Non-pigmented ciliary epithelial cell (primary cell): ENCODE results near the gene PRKAG2.

Experiments
- DNase-seq: peaks from one replicate; pipeline ENCODE4 v3.0.0-alpha.2; 2010; ENCODE audit warnings: low read depth

The PRKAG2 gene

DNA sequence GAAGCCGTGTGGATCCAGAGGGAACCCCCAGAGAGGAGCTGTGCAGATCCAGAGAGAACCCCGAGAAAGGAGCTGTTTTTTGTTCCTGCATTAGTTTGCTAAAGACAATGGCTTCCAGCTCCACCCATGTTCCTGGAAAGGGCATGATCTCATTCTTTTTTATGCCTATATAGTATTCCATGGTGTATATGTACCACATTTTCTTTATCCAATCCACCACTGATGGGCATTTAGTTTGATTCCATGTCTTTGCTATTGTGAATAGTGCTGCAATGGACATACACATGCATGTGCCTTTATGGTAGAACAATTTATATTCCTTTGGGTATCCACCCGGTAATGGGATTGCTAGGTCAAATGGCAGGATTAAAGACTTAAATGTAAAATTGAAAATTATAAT is 261.9 kb downstream of the PRKAG2 start:
- no peak for DNase-seq

DNA sequence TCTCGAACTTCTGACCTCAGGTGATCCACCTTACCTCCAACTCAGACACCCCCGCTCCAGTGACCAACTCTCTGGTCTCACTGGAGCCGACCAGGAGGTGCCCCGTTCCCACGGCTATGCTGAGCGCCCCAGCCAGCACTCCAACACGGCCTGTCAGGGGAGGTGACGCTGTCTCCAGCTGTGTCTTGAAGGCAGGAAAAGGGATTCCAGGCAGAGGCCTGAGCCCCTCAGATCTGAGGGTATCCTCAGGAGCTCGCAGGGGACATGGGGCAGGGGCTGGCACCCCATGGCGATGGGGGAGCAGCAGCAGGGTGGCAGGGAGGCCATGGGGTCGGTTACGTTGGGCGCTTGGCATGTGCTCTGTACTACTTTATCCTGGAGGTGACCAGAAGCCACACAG is 262.9 kb downstream of the PRKAG2 start:
- no peak for DNase-seq

DNA sequence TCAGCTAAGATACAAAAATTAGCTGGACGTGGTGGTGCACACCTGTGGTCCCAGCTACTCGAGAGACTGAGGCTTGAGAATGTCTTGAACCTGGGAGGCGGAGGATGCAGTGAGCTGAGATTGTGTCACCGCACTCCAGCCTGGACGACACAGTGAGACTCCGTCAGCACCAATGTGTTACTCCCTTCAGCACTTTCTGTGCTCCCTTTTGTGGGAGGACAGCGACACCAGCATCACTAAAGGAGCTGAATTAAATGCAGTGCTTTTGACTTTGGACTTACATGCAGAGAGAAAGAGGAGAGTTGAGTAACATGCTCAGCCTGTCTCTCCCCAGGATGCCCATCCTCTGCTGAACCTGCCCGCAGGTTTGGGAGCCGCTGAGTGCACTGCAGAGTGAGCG is 265.0 kb downstream of the PRKAG2 start:
- DNase-seq, result no peak

DNA sequence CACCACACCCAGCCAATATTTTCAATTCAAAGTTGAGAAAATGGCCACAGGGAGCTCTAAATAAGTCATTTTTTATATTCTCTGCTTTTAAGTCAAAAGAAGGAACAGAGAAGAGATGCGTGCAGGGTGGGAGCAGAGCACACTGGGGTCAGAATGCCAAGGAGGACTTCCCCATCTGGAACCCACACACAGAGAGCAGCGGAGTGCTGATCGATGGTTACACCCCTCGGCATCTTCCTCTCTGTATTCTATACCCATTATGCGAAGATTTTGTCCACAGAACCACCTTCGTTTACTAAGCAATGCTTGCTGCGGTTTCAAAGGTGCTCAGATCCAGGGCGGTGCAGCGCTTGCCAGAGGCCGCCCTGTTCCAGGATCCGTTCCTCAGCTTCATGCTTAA is 265.9 kb downstream of the PRKAG2 start:
- no peak for DNase-seq

DNA sequence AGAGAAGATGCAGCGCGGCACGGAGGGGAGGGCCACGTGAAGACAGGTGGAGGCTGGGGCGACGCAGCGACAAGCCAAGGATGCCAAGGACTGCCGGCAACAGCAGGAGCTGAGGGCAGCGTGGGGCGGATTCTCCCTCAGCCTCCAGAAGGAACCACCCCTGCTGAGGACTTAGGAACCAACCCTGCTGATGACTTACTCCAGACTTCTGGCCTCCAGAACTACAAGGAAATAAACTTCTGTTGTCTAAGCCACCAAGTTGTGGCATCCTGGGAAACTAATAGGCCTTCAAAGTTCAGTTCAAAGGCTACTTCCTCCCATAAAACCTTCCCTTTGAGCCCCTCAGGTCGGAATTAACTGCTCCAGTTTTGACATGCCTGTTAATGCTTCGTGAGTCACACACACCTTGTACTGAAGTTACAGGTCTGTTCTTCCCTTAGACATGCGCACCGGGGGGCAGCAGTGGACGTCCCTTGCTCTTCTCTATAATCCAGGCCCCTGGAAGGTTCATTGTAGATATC is 268.8 kb downstream of the PRKAG2 start:
- DNase-seq, result no peak

DNA sequence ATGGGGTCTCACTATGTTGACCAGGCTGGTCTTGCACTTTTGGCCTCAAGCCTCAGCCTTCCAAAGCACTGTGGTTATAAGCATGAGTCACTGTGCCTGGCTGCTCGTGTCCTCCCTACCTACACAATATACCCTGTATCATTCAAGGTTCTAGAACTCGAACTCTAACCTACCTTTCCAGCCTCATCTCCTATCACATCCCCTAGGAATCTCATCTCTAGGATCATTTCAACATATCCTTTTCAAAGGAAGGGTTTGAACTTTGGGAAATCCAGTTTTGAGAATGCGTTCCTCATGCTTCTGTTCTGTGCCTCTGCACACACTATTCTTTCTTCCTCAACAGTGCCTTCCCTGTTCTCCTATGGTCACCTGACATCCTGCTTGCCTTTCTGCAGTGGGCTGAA is 269.4 kb downstream of the PRKAG2 start:
- DNase-seq, result no peak

DNA sequence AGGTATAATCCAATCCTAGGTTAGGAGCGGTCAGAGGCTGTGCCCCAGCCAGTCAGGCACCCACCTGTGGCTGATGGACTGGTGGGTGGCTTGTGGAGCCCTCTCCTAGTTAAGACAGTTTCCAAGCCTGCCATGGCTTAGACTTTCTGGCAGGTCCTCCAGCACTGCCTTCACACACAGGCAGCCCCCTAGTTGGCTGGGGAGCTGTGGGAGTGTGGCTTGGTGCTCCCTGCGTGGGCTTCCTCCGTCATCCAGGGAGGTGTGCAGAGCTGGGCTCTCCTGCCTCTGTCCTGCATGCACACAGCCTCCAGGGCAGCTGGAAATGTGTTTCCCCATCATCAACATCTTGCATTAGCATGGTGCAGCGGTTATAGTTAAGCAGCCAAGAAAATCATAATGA is 273.0 kb downstream of the PRKAG2 start:
- DNase-seq, result no peak

DNA sequence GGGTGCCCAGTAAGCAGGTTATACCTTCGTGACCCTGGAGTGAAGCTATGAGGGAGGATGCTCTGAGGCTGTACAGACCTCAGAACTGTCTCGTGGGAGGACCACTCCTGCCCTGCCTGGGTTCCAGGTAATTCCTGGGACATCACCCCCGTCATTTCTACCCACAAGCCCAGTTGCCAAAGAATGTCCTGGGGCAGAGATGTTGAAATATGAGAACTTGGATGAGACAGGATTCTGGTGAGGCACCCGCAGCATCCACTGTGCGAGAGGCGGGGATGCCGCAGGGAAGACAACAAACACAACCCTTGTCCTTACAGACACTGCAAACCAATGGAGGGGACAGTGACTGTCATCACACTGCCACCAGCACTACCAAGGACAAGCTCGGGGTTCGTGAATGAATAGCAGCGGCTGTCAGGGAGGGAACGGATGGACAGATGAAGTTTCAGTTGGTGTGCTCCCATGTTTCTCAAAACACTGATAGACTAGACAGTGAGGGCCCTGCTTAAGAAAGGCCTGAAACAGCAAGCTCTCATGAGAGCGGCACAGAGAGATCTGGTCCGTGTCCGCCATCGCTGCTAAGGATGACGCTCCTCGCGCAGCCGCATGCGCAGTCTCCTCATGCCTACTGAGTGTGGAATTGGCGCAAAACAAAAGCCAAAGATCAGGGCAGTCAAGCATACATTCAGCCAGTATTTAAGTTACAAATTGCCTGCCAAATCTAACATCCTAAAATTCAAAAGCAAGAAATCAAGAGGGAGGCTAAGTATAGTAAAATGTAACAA is 275.2 kb downstream of the PRKAG2 start:
- no peak for DNase-seq

DNA sequence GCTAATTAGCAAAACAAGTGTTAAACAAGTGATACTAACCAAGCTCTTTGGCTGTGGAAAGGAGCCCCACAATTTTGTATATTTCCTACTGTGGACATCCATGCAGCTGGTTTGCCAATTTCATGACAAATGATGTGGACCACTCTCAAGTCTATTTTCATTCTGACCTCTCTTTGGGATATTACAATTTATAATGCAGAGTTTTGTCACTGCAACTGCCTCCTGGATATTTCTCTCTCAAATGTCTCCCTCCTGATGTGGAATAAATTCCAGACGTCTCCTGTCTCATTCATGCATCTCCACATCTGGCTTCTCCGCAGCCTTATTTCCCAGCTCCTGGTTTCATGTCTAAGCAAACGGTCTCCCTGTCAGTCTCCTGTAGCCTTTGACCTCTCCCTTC is 276.6 kb downstream of the PRKAG2 start:
- DNase-seq, result no peak

DNA sequence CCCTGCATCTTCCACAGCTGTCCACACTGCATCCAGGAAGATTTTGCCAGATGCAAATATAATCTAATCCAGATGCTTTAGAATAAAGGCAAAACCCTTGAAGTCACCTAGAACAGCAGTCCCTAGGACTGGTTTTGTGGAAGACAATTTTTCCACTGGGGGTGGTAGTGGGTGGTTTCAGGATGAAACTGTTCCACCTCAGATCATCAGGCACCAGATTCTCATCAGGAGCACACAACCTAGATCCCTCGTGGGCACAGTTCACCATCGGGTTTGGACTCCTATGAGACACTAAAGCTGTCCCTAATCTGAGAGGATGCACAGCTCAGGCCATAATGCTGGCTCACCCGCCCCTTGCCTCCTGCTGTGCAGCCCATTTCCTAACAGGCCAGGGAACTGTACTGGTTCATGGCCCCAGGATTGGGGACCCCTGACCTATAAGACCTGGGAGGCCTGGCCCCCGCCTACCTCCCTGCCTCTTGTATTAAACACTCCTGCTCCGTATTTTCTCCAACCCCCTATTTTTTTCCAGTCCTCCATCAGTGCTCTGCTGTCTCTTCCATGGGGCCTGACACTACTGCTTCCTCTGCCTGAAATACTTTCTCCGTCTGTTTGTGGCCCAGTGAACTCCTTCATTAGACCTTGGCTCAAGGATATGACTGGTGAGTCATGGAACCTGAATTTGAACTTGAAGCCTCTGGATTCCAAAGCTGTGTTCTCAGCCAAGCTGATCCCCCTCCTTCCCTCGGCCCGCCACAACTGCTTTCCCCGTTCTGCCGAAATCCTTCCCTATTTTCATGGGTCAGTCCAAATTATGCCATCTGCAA is 277.3 kb downstream of the PRKAG2 start:
- peak; percentile 92 for DNase-seq

DNA sequence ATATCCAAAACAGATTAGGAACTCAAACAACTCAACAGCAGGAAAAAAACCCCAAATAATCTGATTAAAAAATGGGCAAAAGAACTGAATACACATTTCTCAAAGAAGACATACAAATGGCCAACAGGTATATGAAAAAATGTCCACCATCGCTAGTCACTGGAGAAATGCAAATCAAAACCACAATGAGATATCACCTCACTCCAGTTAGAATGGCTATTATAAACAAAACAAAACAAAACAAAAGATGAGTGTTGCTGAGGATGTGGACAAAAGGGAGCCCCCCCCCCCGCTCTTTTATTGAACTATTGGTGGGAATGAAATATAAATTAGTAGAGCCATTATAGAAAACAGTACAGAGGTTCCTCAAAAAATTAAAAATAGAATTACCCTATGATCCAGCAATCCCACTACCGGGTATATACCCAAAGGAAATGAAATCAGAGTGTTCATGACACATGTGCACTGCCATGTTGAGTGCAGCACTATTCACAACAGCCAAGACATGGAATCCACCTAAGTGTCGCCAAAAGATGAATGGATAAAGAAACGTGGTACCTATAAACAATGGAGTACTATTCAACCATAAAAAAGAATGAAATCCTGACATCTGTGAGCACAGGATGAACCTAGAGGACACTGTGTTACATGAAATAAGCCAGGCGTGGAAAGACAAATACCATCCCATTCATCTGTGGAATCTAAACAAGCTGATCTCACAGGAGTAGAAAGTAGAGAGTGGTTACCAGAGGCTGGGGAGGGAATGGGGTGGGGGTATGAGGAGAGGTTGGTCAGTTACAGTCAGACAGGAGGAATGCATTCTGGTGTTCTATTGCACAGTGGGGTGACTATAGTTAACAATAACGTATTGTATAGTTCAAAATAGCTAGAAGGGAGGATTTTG is 279.1 kb downstream of the PRKAG2 start:
- DNase-seq, result peak; percentile 97

DNA sequence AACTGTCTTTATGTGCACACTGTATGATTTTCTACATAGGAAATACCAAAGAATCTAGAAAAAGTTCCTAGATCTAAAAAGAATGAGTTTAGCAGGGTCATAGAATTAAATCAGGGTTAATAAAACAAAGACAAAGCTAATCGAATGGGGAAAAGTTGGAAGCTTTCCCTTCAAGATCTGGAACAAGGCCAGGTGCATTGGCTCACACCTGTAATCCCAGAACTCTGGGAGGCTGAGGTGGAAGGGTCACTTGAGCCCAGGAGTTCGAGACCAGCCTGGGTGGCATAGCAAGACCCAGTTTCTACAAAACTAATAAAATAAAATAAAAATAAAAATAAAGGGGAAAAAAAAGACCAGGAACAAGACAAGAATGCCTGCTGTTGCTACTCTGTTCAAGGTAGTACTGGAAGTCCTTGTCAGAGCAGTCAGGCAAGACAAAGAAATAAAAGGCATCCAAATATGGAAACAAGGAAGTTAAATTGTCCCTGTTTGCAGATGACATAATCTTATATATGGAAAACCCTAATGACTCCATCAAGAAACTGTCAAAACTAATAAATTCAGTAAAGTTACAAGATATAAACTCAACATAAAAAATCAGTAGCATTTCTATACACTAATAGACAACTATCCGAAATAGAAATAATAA is 281.1 kb downstream of the PRKAG2 start:
- no peak for DNase-seq

DNA sequence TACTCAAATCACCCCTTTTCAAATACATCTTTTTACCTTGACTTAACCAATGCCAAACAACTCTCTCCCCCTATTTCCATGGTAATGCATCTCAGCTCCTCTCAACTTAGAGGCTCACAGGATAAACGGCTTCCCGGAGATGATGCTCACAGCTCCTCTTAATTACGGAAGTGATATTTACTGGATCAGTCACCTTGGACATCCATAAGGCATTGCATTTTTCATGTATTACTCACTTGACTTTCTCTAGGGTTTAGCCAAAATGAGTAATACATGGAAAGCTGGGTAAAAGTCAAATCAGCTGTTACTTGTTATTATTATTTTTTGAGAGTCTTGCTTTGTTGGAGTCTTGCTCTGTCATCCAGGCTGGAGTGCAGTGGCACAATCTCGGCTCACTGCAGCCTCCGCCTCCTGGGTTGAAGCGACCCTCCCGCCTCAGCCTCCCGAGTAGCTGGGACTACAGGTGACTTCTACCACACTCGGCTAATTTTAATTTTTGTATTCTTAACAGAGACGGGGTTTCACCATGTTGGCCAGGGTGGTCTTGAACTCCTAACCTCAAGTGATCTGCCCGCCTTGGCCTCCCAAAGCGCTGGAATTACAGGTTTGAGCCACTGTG is 283.9 kb downstream of the PRKAG2 start:
- peak; percentile 94 for DNase-seq

DNA sequence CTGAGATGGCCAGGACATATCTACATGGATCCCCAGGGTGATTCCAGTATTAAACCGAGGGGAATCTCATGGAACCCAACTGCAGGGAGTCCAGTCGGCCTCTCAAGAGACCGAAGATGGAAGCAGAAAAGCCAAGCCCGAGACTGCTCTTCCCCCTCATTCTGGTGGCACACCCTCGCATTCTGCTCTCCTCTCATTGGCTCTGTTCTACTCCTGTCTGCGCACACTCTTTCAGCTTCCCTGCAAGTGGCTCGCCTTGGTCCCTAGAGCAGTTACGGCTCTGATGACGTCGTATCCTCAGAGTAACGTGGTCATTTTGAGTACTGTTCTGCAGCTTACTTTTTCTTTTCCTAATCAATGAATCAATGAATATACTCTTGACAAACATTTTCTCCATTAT is 284.6 kb downstream of the PRKAG2 start:
- no peak for DNase-seq

DNA sequence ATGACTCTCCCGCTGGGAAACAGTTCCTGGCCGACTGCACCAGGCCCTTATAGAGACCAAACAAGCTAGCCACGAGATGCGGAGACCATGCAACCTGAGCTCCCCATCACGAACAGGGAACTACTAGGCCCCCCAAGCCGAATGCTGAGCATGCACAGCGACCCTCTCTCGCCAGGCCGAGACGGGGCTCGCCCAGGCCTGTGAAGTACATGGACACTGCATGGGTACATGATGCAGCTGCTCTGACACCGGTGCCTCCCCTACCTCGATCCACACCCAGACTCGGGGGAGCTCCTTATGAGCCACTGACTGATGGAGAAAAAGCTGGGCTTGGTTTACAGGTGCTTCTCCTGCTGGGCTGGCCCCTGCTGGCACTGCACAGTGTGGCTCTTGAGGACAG is 285.0 kb downstream of the PRKAG2 start:
- no peak for DNase-seq

DNA sequence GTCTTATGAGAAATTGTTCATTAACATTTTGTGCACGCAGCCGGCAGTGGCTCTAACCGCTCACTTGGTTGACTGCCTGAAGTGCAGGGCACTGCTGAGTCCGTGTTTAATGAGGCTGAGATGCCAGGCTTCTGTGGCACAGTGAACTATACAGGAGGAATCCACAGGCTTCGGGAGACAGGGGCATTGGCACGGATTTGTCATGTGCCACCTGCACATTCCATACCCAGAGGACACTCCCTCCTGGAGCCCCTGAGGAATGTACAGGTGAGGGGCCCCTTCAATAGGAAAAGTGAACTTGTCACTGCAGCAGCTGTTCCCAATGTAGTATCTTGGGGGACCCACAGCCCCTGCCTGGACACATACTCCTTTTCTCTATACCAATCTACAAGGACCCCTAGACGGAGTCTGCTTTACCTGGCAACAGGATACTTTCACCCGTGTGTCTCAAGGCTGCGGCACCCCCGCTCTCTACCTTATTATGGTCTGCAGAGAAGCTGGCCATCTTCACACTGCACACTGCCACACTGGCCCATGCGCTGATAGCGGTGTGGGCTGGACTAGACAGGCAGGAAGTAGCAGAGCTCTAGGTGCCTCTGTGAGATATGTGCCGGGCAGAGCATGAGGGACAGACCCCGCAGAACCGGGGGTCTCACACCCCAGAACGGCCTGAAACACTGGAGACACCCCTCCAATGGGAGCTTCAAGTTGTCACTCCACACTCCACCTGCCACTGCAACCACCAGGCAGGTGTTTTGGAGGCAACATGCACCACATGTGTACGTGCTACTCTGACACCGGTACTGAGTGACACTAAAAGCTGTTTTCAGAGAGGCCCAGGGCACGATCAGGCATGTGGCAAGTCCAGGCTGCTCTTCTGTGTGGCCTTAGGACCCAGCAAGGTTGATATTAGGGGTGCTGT is 285.8 kb downstream of the PRKAG2 start:
- no peak for DNase-seq

DNA sequence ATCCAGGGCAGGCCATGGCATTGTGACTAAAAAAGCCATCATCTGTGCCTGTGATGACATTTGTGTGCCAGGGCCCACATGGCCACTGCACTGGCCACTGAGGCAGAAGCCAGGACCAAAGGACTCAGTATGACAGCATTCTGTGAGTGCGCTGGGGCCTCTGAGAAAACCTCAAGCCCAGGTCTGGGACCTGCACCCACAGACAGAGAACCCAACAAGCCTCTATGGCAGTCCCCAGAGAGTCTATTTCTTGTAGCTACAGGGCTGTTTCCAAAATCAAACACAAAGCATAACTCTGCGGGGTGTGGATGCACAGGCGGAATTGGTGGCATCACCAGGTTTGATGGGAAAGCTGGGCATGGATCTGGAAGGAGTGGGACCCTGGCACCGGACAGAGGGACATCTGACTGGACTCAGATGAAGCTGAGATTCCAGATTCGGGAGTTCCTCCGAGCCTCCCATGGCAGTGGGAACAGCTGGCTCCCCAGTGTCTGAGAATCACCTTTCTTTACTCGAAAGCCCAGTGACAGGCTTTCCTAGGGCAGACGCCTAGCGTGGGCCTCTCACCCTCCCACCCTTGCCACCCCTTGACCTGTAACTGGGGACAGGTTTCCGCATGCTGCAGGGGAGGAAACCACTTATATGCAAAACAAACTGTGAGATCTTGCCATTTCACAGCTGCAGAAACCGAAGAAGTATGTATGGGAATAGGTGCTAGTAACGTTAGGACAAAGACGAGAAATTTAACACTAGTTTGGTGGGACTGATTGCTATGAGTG is 286.7 kb downstream of the PRKAG2 start:
- no peak for DNase-seq

DNA sequence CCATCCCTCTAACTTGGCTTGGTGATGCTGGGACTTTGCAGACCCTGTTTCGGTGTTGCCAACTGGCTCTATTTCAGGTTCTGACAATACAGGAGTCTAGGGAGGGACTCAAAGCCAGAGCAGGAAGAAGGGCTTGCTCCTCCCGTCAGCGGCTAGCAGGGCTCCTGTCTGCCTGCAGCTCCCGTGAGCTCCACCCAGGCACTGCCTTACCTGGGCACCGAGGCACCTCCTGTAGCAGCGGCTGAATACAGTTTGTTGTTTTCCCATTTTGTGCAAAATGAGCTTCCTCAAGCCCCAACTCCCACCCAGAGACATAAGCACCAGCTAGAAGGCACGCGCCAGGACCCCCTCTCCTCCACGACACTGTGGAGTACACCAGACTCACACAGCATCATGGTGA is 287.9 kb downstream of the PRKAG2 start:
- no peak for DNase-seq

DNA sequence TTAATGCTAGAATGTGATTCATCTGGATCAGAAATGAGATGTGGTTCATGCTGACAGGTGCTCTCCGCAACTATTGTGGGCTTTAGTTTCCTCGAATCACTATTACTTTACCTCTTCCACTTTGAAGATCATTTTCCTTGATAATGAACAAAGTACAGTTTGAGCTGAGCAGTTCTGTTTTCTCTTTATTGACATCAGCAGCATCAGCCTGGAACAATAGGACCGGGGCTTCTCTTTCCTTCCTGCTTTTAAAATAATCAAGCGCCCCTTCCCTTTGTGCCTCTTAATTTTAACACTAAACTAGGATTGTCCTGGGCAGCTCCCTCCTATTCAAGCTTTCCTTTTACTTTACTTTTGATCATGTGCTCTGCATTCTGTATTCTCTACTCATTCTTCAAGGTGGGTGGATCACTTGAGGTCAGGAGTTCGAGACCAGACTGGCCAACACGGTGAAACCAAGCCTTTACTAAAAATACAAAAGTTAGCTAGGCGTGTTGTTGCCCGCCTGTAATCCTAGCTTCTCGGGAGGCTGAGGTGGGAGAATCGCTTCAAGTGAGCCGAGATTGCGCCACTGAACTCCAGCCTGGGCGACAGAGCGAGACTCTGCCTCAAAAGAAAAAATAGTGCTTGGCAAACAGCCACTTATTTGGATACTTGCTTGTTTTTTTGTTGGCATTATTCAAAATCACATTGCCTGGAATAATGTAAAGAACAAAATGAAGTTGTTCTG is 290.2 kb downstream of the PRKAG2 start:
- no peak for DNase-seq
